ENCODE measurements around the gene RIOK1.

DNA sequence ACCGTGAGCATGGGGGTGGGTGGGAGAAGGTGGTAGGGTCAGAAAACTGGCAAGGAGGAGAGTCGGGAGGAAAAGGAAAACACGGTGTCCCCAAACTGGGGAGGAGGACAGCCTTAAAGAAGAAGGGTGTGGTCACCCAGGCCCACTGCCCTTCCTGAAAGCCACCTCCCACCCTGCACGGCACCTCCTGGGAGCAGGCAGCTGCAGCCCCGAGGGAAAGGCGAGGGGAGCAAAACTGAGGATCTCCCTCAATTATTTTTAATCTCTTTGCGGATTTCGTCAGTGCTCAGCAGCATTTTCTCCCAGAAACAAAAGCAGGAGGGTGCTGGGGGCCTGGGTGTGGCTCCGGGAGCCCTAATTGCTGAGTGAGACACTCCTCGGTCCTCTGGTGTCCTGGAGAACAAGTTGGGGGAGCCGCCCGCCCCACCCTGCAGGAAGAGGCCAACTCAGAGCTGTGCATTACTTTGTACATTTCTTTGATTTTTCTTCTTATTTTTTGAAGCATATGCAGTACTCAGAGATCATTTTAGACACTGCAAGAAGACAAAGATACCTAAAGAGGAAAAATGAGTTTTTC is 56.4 kb downstream of the RIOK1 start:
- TF ChIP-seq POLR2A (IDR thresholded peaks at IDR 0.05; ENCODE audit: low read depth, low read length) (no peak), POLR2AphosphoS5 (IDR thresholded peaks at IDR 0.05; ENCODE audit: low read depth, low read length) (no peak), TAF1 (IDR thresholded peaks at IDR 0.05; ENCODE audit: borderline replicate concordance, low read depth, low read length) (no peak)

Measured in GM12892 (cell line).